ENCODE measurements around the gene NUP93.

DNA sequence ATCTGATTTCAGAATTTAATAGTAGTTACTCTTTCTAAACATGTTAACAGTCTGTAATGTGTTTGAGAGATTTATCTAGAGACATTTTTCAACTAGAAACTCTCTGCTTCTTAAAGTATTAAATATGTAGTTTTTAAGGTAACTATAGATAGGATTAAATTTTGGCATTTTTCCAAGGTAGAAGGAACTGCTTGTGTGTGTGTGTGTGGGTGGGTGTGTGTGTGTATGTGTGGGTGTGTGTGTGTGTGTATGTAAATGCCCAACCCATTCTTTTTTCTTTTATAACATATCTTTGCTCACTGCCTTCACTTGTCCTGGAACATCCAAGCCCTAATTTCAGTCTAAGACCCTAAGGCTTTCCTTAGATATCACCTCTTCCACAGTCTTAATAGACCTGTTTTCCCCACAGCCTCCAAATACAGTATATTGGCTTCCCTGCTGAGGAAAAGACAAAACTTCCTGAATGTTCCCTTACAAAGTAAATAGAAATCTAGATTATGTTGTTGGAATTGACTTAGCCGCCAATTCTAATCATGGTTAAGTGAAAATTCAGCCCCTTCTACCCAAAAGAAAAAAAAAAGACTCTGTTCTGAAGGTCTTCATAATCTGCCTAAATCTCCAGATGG is 33.5 kb downstream of the NUP93 start:
- TF ChIP-seq, protein P1, sequence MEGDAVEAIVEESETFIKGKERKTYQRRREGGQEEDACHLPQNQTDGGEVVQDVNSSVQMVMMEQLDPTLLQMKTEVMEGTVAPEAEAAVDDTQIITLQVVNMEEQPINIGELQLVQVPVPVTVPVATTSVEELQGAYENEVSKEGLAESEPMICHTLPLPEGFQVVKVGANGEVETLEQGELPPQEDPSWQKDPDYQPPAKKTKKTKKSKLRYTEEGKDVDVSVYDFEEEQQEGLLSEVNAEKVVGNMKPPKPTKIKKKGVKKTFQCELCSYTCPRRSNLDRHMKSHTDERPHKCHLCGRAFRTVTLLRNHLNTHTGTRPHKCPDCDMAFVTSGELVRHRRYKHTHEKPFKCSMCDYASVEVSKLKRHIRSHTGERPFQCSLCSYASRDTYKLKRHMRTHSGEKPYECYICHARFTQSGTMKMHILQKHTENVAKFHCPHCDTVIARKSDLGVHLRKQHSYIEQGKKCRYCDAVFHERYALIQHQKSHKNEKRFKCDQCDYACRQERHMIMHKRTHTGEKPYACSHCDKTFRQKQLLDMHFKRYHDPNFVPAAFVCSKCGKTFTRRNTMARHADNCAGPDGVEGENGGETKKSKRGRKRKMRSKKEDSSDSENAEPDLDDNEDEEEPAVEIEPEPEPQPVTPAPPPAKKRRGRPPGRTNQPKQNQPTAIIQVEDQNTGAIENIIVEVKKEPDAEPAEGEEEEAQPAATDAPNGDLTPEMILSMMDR (IDR thresholded peaks at IDR 0.05): no peak
- TF ChIP-seq POLR2A (IDR thresholded peaks at IDR 0.05): no peak
